AG04450 (cell line): ENCODE data around the gene ZRSR2. TPM values are rescaled to one million over a fixed set of nuclear protein-coding genes. Genes with fewer than 3 reads are reported as not detected.
"Not testable (repeated sequence)": the region's sequence is repeated elsewhere in the genome, so short reads cannot be mapped to it uniquely, and the experiment has no call there.

Experiments
- CTCF ChIA-PET: fragments of 300-600, 350-600 bp; formaldehyde crosslinking; extraction: SDS; loops from one replicate; lab custom pipeline; 2022; ENCODE audit warnings: antibody characterized with exemption, inconsistent platforms; lab: Charles Lee
- POLR2A ChIA-PET: fragments of 350-600 bp; formaldehyde crosslinking; extraction: SDS; loops from one replicate; lab custom pipeline; 2021; ENCODE audit warnings: antibody characterized with exemption, inconsistent platforms; lab: Yijun Ruan, JAX
- DNase-seq: peaks from one replicate; pipeline ENCODE4 v3.0.0-alpha.2; 2011; ENCODE audit warnings: low read depth, low spot score
- H3K27ac ChIP-seq: one replicate; pipeline ENCODE4 v1.5.1; 2012; ENCODE audit warnings: low read depth, low read length, control low read depth
- H3K27me3 ChIP-seq: one replicate; pipeline ENCODE4 v1.6.0; 2012; ENCODE audit warnings: low read length; ENCODE audit not compliant: control insufficient read depth, insufficient read depth
- H3K4me3 ChIP-seq: 2 replicates; pipeline ENCODE4 v1.5.1; 2011; ENCODE audit warnings: mild to moderate bottlenecking, low read depth, low read length, control low read depth
- H3K9me3 ChIP-seq: 2 replicates; pipeline ENCODE4 v1.5.1; 2012; ENCODE audit warnings: low read length; ENCODE audit not compliant: control insufficient read depth, insufficient read depth
- CTCF ChIP-seq: IDR thresholded peaks from 2 replicates; pipeline ENCODE4 v1.5.1; 2011; ENCODE audit warnings: low read depth, low read length, control low read depth, inconsistent platforms
- polyA minus RNA-seq: library from RNA; depleted of rRNA, polyadenylated mRNA; stranded (reverse); fragments of >200 nt; gene quantifications from 2 replicates; pipeline ENCODE4 v1.2.3, GENCODE V29; 2011; rRNA and poly(A)+ RNA removed
- polyA plus RNA-seq: library from polyadenylated mRNA; depleted of rRNA; stranded (reverse); fragments of >200 nt; gene quantifications from 2 replicates; pipeline ENCODE4 v1.2.3, GENCODE V29; 2011; rRNA removed

ZRSR2 gene
- 6.1 and 7.7 TPM in 2 replicates for polyA plus RNA-seq
- 2.3 and 3.1 TPM in 2 replicates for polyA minus RNA-seq

- ChIA-PET POLR2A (no interaction called here), CTCF (interaction anchor here (0.6 kb wide), 1 partner anchor 59 kb away, joined by 3 read pairs; no protein-coding TSS in a partner anchor)
- H3K9me3 ChIP-seq = no peaks in the 10 kb centered on the region
- H3K27ac ChIP-seq = peak within 1 kb of the TSS; percentile 52
- H3K4me3 ChIP-seq = peak within 1 kb of the TSS; percentile 77
- TF ChIP-seq CTCF = no peak
- DNase-seq = no peak
- no peaks in the 10 kb centered on the region for H3K27me3 ChIP-seq
Measured at GRCh38 chrX:15789979-15790768, at the start of gene ZRSR2. Gene ZRSR2 (plus strand): TSS chrX:15790484. CDS start chrX:15790496, 12 bp downstream.

GRCh38 chrX:15744181-15744867, 46.0 kb upstream of the ZRSR2 start:
- Histone ChIP-seq H3K4me3 (no peak overlapping the region), H3K27me3 (no peaks in the 10 kb centered on the region), H3K9me3 (no peaks in the 10 kb centered on the region), H3K27ac (no peak overlapping the region)
- ChIA-PET POLR2A (no interaction called here), CTCF (no interaction called here)
- DNase-seq = no peak
- TF ChIP-seq CTCF = no peak

GRCh38 chrX:15745179-15745578, 45.1 kb upstream of the ZRSR2 start:
- Histone ChIP-seq H3K27me3 (no peaks in the 10 kb centered on the region), H3K9me3 (no peaks in the 10 kb centered on the region), H3K4me3 (no peak overlapping the region), H3K27ac (no peak overlapping the region)
- ChIA-PET CTCF (no interaction called here), POLR2A (no interaction called here)
- no peak for DNase-seq
- no peak for TF ChIP-seq CTCF

GRCh38 chrX:15746651-15747050, 43.6 kb upstream of the ZRSR2 start:
- POLR2A ChIA-PET, CTCF ChIA-PET, H3K27ac ChIP-seq, H3K27me3 ChIP-seq, H3K9me3 ChIP-seq, DNase-seq, H3K4me3 ChIP-seq: not testable (repeated sequence)

GRCh38 chrX:15747626-15748173, 42.6 kb upstream of the ZRSR2 start:
- TF ChIP-seq CTCF = no peak
- ChIA-PET CTCF (no interaction called here), POLR2A (interaction anchor here (0.6 kb wide), 1 partner anchor 740 kb away, joined by 7 read pairs; no protein-coding TSS in a partner anchor)
- DNase-seq = no peak
- Histone ChIP-seq H3K27me3 (no peaks in the 10 kb centered on the region), H3K9me3 (no peaks in the 10 kb centered on the region), H3K4me3 (no peak overlapping the region), H3K27ac (no peak overlapping the region)
